Epidermal melanocyte (primary cell): Measurements from ENCODE around the gene NFXL1.

Source experiments
- DNase-seq: peaks from one replicate; pipeline ENCODE4 v3.0.0; 2011; ENCODE audit warnings: low spot score; ENCODE audit not compliant: insufficient read length

Gene NFXL1

GRCh38 chr4:47891928-47892327 lies 22.5 kb downstream of the NFXL1 start:
- DNase-seq, result no peak

GRCh38 chr4:47882228-47882627 lies 32.2 kb downstream of the NFXL1 start:
- DNase-seq, result no peak

DNA sequence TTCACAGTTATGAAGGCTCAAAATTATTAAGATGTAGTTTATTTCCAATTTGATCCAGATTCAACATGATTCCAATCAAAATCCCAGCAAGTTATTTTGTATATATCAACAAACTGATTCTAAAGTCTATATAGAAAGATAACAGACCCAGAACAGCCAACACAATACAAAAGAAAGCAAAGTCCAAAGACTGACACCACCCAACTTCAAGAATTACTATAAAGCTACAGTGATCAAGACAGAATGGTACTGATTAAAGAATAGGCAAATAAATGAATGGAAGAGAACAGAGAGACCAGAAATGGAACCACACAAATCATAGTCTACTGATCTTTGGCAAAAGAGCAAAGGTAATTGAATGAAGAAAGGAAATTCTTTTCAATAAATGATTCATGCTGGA lies 34.9 kb downstream of the NFXL1 start:
- DNase-seq, result no peak

DNA sequence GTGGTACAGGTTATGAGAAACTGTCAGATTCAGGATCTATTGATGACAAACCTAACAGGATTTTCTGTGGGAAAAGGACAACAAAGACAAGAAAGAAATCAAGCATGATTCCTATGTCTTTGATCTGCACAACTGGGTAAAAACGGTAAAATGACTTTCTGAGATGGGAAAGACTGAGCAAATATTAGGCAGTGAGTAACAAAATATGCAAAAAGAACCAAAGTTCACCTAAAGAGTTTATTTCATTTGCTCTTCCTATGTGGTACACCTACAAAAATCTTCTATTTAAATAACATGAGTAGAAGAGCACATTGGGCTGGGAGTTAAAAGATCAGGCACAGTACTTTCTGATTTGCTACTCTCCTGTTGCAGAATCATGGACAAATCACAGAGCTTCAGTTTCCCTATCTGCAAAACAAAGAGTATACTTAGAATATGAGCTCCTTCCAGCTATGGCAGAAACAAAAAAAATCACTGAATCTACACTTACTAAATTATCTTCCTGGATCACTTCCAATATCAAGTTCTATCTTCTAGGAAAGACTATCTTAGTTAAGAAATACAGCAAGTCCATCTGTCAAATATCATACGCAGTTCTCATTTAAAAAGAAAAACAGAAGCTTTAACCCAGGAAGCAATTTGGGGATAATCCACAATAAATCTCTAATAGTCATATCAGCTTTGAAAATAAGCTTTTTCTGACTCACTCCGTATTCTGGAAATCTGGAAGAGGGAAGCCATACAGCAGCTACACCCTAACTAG lies 37.4 kb downstream of the NFXL1 start:
- no peak for DNase-seq

- no peak for DNase-seq
These were observed 38.1 kb downstream of the NFXL1 start for GRCh38 chr4:47876310-47876709.

DNA sequence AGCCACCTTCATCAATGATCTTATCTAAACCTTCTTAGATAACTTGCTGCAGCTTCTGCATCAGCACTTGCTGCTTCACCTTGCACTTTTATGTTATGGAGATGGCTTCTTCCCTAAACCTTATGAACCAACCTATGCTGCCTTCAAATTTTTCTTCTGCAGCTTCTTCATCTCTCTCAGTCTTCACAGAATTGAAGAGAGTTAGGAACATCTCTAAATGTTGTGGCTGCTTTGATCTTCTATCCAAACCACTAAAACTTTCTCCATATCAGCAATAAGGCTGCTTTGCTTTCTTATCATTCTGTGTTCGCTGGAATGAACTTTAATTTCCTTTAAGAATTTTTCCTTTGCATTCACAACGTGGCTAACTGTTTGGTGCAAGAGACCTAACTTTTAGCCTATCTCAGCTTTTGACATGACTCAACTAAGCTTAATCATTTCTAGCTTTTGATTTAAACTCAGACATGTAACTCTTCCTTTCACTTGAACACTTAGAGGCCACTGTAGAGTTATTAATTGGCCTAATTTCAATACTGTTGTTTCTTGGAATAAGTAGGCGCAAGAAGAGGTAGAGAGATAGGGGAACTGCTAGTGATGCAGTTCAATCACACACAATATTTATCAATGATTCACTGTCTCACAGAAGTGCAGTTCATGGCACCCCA lies 40.4 kb downstream of the NFXL1 start:
- DNase-seq, result no peak

DNA sequence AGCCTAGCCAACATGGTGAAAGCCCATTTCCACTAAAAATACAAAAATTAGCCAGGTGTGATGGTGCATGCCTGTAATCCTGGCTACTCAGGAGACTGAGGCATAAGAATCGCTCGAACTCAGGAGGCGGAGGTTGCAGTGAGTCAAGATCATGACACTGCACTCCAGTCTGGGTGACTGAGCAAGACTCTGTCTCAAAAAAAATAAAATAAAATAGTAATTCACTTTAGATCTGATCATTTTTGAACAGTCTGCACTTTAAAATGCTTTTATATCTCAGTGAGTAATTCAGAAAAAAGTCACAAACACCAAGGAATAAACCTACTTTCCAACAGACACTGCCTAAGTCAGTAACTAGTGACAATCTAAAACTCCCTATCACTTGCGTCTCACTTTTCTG lies 50.9 kb downstream of the NFXL1 start:
- no peak for DNase-seq

DNA sequence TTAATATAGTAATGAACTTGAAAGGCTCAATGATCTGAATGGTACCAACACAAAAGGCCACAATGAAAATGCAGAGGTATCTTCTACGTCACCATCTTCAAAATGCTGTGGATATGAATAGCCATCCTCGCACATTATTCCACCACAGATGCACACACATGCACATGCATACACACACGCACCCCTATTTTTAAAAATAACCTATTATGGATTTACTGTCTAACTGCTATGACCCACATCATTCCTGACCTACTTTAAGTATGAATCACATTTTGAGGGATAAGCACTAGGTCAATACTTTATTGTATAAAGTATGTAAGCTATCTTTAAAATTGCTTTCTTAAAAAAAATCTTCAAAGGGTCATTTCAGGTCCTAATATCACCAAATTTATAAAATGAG lies 52.1 kb downstream of the NFXL1 start:
- no peak for DNase-seq

- no peak for DNase-seq
These were observed 54.1 kb downstream of the NFXL1 start for GRCh38 chr4:47860305-47860704.

- DNase-seq, result no peak
These were observed 56.4 kb downstream of the NFXL1 start for GRCh38 chr4:47858006-47858405.

DNA sequence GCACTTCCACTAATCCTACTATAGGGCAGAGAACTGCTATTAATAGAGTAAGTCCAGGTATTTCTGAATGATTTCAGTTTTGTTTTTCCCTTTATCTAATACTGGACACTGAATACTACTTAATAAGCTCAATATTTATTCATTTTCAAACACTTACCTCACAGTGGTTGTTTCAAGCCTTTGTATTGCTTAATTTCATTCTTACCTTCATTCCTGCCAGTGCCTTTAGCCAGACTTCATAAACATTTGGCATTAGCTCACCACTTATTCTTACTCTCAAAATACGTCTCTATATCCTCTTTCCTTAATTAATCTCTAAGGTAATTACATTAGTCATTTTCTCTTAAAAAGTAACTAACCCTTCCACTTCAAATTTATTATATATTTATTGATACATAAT lies 57.7 kb downstream of the NFXL1 start:
- DNase-seq, result no peak

GRCh38 chr4:47855350-47855749 lies 59.0 kb downstream of the NFXL1 start:
- DNase-seq, result no peak

DNA sequence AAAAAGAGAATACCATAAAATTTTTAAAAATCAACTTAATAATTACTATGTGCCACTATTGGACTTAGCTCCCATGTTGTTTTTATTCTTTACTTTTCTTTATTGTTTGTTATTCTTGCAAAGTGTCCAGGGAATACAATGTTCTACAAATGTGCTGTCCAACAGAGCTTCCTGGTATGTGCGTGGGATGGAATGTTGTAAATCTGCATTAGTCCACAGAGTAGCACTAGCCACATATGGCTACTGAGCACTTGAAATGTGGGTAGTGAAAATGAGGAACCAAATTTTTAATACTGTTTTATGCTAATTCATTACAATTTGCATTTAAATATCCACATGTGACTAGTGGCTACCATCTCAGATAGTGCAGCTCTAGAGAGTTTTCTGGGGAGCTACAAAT lies 62.2 kb downstream of the NFXL1 start:
- DNase-seq, result no peak

DNA sequence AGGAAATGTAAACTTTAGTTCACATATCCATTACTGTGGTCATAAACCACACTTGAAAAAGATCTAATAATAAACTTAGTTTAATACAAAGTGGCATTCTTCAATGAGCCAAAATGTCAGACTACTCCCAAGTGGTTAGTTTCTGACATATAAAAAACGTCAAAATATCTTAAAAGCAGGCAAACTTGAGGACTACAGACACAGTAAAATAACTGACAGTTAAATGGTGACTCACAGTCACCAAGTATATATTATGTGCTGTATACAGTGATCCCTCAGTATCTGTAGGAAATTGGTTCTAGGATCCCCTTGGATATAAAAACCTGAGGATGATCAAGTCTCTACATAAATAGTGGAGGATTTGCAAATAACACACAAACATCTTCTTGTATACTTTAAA lies 64.9 kb downstream of the NFXL1 start:
- no peak for DNase-seq

DNA sequence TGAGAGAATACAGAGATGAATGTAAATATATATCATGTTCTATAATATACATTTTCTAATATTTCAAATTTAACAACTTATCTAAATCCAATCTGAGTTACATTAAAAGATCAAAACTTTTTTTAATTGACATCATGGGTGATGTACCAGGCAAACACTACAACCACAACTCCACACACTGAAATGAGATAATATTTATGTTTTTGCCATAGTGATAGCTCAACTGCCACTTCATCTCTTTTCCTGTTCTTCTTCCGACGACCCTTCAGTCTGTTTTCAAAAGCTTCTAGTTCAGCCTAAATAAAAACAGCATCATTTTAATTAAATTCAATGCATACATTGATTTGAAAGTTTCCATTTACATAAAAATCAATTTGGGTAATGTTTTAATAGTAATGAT lies 66.3 kb downstream of the NFXL1 start:
- no peak for DNase-seq

- no peak for DNase-seq
These were observed 71.4 kb downstream of the NFXL1 start for GRCh38 chr4:47842985-47843384.

- no peak for DNase-seq
These were observed 74.1 kb downstream of the NFXL1 start for GRCh38 chr4:47840291-47840690.

DNA sequence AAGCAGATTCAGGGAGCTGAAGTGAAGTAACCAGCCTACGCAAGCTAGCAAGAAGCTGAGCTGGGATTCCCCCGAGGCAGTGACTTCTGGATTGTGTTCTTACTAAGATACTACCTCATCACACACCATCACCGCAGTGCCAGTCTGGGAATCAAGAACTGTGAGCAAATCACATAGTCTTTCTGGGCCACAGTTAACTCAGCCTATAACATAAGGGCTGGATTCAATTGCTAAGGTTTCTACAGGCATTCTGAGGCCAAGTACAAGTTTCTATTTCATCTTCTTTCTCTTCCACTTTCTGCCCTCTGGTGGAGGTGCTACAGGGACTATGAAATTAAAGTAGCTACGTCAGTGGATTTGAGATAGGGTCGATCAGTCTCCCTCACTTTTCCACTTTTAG lies 75.1 kb downstream of the NFXL1 start:
- no peak for DNase-seq

DNA sequence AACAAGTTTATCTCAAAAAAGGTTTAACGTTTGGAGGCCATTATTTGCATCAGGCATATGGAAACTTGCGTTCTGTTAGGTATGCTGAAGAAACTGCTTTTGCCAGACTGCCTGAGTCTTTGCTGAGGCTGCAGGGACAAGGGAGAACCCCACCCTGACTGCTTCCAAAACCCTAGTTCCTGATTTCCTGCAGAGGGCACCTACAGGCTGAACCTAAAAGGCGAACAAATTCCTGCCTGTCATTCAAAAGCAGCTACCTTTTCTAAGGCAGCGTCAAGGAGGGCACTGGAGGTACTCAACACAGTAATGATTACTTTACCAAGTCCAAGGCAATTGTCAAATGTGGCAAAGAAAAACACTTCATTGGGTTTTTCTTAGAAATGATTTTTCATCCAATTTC lies 75.9 kb downstream of the NFXL1 start:
- DNase-seq, result no peak

GRCh38 chr4:47837908-47838294 lies 76.5 kb downstream of the NFXL1 start, which contains the start of gene CORIN:
Gene CORIN, minus strand, starts transcription at chr4:47838067. Its CDS starts 118 bp downstream, at chr4:47837949.
- DNase-seq, result no peak

DNA sequence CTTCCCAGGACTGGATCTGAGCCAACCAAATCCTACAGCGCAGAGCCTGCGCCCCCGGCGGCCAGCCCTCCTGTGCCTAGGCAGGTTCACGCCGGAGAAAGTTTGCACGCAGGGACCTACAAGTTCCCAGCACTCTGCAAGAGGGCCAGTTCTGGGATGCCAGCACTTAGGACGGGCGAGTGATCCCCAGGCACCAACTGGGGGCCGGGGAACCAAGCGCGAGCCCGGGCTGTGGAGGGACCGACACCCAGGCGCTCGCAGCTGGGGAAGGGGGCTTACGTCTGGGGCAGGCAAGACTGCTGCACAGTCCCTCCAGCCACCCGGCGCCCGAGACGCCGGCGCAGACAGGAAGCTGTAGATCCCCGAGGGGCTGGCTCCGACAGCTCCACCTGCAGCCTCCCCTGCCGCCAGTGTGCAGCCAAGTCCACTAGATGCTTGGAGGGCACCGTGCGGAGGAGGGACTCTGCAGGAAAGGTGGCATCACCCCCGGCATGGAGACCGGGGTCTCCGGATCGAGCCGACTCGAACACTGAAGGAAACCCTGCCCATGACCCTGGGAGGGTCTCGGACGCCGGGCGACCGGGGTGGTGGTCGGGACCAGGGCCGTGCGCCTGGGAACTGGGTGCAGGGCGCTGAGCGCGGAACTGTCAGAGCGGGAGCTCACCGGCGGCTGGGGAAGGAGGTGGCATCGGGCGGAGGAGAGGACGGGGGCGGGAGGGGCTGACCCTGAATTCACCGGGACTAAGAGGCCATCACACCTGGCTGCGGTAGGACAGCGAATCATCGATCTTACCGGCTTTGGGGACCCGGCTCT lies 77.1 kb downstream of the NFXL1 start:
- DNase-seq, result no peak

- peak; percentile 50 for DNase-seq
These were observed 77.7 kb downstream of the NFXL1 start for GRCh38 chr4:47836641-47837093.
